NB4 (cell line): ENCODE results near the gene TMTC2.

Experiments
- DNase-seq: peaks from one replicate; pipeline ENCODE4 v3.0.0; 2010; ENCODE audit warnings: low read depth
- H3K4me3 ChIP-seq: one replicate; pipeline ENCODE4 v1.5.1; 2011; ENCODE audit warnings: mild to moderate bottlenecking, low read depth, low read length, moderate library complexity
- CTCF ChIP-seq: IDR thresholded peaks from one replicate; pipeline ENCODE4 v1.5.1; 2012; ENCODE audit warnings: low read depth, low read length
- MAX ChIP-seq: IDR thresholded peaks from 2 replicates; pipeline ENCODE4 v1.6.1; 2011; ENCODE audit warnings: low read depth, low read length
- MYC ChIP-seq: IDR thresholded peaks from 2 replicates; pipeline ENCODE4 v1.6.1; 2011; ENCODE audit warnings: low read depth, low read length
- POLR2A ChIP-seq: IDR thresholded peaks from 2 replicates; pipeline ENCODE4 v1.6.1; 2011; ENCODE audit warnings: mild to moderate bottlenecking; ENCODE audit not compliant: insufficient read length; ENCODE audit errors: extremely low read depth

TMTC2 gene

GRCh38 chr12:82671673-82672195, 15.0 kb upstream of the TMTC2 start:
- no peak for DNase-seq
- H3K4me3 ChIP-seq, result no peak overlapping the region
- no peak for TF ChIP-seq POLR2A
- TF ChIP-seq MYC, result no peak
- no peak for TF ChIP-seq CTCF

- TF ChIP-seq MAX, result no peak
- TF ChIP-seq POLR2A, result no peak
- no peak for TF ChIP-seq CTCF
- no peak overlapping the region for H3K4me3 ChIP-seq
- no peak for DNase-seq
Observed at GRCh38 chr12:82672811-82673495, 13.8 kb upstream of the TMTC2 start.

GRCh38 chr12:82673698-82674097, 13.0 kb upstream of the TMTC2 start:
- TF ChIP-seq CTCF (no peak), MAX (no peak), MYC (no peak), POLR2A (no peak)
- no peak for DNase-seq
- H3K4me3 ChIP-seq, result no peak overlapping the region

- no peak for TF ChIP-seq CTCF
- TF ChIP-seq POLR2A, result no peak
- TF ChIP-seq MYC, result no peak
- TF ChIP-seq MAX, result no peak
- H3K4me3 ChIP-seq, result no peak overlapping the region
- no peak for DNase-seq
Observed at GRCh38 chr12:82675246-82675645, 11.5 kb upstream of the TMTC2 start.

GRCh38 chr12:82682326-82682725, 4.4 kb upstream of the TMTC2 start:
- no peak overlapping the region for H3K4me3 ChIP-seq
- TF ChIP-seq MYC, result no peak
- no peak for TF ChIP-seq CTCF
- TF ChIP-seq POLR2A, result no peak
- TF ChIP-seq MAX, result no peak
- DNase-seq, result no peak

GRCh38 chr12:82682851-82683261, 3.9 kb upstream of the TMTC2 start:
- TF ChIP-seq MYC (no peak), CTCF (no peak), POLR2A (no peak), MAX (no peak)
- H3K4me3 ChIP-seq, result no peak overlapping the region
- DNase-seq, result peak; percentile 48
